ENCODE data around the gene MAPKAPK5.
"Not testable (repeated sequence)": the region's sequence is repeated elsewhere in the genome, so short reads cannot be mapped to it uniquely, and the experiment has no call there.

Gene MAPKAPK5, protein sequence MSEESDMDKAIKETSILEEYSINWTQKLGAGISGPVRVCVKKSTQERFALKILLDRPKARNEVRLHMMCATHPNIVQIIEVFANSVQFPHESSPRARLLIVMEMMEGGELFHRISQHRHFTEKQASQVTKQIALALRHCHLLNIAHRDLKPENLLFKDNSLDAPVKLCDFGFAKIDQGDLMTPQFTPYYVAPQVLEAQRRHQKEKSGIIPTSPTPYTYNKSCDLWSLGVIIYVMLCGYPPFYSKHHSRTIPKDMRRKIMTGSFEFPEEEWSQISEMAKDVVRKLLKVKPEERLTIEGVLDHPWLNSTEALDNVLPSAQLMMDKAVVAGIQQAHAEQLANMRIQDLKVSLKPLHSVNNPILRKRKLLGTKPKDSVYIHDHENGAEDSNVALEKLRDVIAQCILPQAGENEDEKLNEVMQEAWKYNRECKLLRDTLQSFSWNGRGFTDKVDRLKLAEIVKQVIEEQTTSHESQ

DNA sequence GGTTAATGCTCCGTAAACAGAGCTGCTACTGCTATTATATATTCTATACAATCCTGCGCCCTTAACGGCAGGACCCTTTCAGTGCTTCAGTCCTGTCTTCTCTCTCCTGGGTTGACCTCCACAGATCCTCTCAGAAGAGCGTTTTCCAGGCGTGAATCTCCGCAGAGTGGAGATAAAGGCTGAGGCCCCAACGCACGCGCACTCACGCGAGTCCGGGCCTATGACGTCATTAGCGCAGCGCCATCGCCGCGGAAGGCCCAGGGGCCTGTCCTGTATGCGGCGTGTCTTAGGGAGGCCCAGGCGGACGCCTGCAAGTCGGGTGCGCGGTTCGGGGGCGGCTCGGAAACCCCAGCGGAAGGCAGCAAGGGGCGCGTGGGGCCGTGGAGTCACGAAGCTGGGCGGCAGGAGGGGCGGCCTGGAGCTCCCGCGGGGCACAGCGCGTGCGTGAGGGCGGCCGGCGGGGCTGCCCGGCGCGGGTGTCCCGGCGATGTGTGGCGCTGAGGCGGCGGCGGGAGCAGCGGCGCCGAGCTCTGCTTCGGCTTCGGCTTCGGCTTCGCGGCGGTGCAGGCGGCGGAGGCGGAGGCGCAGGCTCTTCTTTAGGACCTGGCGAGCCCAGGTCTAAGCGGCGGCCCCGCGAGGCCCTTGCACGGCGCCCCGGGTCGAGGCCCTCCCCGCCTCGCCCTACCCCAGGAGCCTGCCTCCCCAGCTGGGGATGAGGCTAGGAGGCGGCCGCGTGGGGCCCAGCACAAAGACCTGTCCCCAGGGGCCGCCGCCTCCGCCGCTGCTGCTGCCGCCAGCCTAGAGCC, at the start of gene MAPKAPK5:
MAPKAPK5 (plus strand) TSS at position 479 of the 806 bp plus-strand sequence. CDS start 506 bp downstream, outside the sequence.
- no peak for TF ChIP-seq GATA1 (IDR thresholded peaks at IDR 0.05; ENCODE audit: low read depth, low read length)
- peak; percentile 81 for TF ChIP-seq POLR2A (IDR thresholded peaks at IDR 0.05; ENCODE audit: low read length)

DNA sequence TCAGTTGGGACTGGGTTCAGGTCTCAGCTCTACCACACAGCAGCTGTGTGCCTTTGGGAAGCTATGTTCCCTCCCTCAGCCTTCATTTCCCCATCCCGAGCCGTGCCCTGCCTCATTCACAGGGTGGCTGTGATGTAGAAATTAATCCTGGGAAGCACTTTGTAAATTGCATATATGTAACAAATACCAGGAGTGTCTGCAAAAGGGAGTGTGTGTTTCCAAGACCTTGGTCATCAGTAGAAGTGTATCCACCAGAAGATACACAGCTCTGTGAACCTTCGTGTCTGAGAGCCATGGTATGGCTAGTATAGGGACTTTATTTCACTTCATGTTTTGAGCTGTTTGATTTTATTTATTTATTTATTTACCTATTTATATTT, 49.2 kb upstream of the MAPKAPK5 start:
- no peak for DNase-seq
- TF ChIP-seq GATA1 (IDR thresholded peaks at IDR 0.05; ENCODE audit: low read depth, low read length) (no peak), POLR2A (IDR thresholded peaks at IDR 0.05; ENCODE audit: low read length) (no peak)

More for the DNA sequence above, at the start of gene MAPKAPK5:
- peak; percentile 98 to 99 for DNase-seq

DNA sequence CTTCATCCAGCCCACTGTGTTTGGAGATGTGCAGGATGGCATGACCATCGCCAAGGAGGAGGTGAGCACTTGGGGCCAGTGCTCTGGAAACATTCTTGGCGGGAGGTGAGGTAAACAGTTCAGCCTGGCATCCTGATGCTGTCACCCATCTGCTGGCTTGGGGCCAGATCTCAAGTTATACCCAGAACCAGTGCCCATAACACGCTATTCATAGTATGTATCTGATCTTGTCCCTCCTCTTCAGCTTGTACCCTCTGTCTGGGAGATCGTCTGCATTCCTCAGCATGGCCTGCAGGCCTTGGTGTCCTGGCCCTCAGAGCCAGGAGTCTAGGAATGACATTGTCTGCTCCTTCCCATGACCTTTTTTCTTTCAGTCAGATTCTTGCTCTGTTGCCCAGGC, 43.8 kb upstream of the MAPKAPK5 start:
- no peak for DNase-seq
- TF ChIP-seq GATA1 (IDR thresholded peaks at IDR 0.05; ENCODE audit: low read depth, low read length) (no peak), POLR2A (IDR thresholded peaks at IDR 0.05; ENCODE audit: low read length) (no peak)

DNA sequence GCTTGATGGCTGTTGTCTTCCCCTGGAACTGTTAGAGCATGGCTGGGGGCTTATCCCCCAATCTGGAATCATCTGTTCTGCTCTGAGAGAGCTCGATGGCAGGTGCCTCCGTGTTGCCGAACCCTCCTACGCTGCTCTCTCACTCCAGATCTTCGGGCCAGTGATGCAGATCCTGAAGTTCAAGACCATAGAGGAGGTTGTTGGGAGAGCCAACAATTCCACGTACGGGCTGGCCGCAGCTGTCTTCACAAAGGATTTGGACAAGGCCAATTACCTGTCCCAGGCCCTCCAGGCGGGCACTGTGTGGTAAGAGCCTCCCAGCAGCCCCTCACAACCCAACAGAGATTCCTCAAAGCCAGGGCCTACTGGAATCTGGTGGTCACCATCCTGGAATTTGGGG, 42.3 kb upstream of the MAPKAPK5 start:
- no peak for DNase-seq
- TF ChIP-seq GATA1 (IDR thresholded peaks at IDR 0.05; ENCODE audit: low read depth, low read length) (no peak), POLR2A (IDR thresholded peaks at IDR 0.05; ENCODE audit: low read length) (no peak)

DNA sequence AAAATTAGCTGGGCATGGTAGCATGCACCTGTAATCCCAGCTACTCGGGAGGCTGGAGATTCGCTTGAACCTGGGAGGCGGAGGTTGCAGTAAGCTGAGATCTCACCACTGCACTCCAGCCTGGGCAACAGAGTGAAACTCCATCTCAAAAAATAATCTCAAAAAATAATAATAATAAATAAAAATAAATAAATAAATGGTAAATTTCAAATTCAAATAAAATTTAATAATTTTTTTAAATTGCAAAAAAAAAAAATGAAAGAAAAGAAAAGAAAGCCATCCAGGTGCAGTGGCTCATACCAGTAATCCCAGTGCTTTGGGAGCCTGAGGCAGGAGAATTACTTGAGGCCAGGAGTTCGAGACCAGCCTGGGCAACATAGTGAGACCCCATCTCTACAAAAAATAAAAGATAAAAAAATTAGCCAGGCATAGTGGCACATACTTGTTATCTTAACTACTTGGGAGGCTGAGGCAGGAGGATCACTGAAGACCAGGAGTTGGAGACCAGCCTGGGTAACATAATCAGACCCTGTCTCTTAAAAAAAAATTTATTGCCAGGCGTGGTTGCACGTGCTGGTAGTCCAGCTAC, 38.9 kb upstream of the MAPKAPK5 start:
- DNase-seq: no peak
- TF ChIP-seq GATA1 (IDR thresholded peaks at IDR 0.05; ENCODE audit: low read depth, low read length) (no peak), POLR2A (IDR thresholded peaks at IDR 0.05; ENCODE audit: low read length) (no peak)

DNA sequence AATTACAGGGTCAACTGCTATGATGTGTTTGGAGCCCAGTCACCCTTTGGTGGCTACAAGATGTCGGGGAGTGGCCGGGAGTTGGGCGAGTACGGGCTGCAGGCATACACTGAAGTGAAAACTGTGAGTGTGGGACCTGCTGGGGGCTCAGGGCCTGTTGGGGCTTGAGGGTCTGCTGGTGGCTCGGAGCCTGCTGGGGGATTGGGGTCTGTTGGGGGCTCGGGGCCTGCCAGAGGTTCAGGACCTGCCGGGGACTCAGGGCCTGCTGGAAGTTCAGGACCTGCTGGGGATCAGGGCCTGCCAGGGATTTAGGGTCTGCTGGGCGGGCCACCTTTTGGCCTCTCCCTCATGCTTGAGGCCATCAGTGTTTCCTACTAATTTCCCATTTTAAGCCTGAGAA, 38.2 kb upstream of the MAPKAPK5 start:
- DNase-seq: no peak
- no peak for TF ChIP-seq GATA1 (IDR thresholded peaks at IDR 0.05; ENCODE audit: low read depth, low read length)
- no peak for TF ChIP-seq POLR2A (IDR thresholded peaks at IDR 0.05; ENCODE audit: low read length)

DNA sequence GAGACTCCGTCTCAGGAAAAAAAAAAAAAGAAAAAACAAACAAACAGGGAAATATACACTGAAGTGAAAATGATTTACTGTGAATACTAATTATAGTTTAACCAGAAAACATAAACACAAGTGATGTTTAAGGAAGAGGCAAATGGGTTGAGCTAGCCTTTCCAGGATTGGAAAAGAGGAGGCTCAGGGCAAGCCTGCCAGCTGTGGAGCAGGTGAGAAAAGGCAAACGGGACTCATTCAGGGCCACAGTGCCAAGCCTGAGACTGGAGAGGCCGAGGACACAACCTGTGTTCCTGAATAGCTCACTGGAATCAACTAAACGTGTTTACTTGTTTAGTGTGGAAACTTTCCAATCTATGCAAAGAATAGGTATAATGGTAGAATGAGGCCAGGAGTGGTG, 35.7 kb upstream of the MAPKAPK5 start:
- no peak for DNase-seq
- TF ChIP-seq GATA1 (IDR thresholded peaks at IDR 0.05; ENCODE audit: low read depth, low read length) (no peak), POLR2A (IDR thresholded peaks at IDR 0.05; ENCODE audit: low read length) (no peak)

DNA sequence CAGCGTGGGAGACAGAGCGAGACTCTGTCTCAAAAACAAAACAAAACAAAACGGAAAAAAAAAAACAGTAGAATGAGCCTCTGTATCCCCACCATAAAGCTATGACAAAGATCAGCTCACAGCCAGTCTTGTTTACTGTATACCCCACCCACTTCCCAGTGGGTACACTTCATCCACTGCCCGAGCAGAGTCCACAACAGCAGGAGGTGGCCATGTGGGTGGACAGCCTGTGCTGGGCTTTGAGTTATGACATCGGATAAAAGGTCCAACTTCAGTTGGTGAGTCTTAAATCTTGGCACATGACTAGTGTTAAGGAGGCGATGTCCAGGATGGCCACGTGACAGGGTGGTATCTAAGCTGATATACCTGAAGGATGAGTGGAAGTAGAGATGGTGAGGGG, 34.8 kb upstream of the MAPKAPK5 start:
- DNase-seq: no peak
- no peak for TF ChIP-seq POLR2A (IDR thresholded peaks at IDR 0.05; ENCODE audit: low read length)
- TF ChIP-seq GATA1 (IDR thresholded peaks at IDR 0.05; ENCODE audit: low read depth, low read length): no peak

DNA sequence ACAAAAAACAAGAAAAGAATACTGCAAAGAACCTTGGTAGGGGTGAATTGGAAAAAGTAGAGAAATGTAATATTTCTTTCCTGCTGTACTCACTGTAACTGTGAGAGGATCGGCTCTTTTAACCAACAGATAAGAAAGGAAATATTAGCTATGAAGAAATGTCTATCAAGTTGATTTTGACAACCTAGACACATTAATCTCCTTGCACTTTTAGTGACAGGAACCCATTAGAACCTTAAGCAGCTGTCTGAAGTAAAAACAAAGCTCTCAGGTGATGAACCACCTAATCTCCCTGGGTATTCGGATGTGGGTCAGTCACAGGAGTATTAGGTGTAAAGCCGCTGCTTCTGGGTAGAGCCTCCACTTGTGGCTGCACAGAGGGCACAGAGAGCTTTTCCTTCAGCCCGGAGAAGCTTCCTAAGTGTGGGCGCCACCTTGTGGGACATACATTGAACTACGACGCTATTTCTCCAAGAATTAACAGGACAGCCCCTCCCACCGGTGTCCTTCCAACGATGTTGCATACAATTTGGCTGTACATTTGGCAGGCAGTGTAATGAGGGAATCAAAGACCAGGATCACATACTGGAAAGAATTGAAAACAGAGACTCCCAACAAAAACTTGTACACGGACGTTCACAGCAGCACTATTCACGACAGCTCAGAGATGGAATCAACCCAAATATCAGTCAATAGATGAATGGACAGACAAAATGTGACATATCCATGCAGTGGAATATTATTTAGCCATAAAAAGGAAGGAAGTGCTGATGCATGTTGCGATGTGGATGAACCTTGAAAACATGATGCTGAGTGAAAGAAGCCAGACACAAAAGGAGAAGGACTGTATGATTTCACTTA, 28.9 kb upstream of the MAPKAPK5 start:
- TF ChIP-seq POLR2A (IDR thresholded peaks at IDR 0.05; ENCODE audit: low read length) (no peak), GATA1 (IDR thresholded peaks at IDR 0.05; ENCODE audit: low read depth, low read length) (no peak)
- peak; percentile 84 to 90 for DNase-seq

DNA sequence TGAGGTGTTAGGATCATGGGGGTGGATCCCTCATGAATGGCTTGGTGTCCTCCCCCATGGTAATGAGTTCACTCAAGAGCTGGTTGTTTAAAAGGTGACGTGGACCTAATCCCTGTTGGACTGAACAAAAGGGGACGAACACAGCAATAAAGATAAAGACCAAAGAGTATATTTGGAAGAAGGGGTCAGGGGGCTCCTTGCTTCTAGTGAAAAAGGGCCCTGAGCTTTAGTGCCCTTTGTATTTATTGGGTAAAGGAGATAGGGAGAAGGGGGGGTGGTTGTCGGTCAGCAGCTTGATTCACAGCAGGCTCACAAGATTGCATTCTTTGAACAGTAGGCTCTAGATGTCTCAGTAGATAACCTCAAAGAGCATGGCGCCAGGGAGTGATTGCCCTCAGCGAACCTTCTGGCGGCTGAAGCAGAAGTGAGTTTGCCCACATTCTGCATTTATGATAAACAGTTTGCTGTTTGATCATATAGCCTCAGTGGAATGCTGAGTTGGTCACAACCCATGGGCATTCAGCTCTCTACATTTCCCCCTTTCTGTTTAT, 25.9 kb upstream of the MAPKAPK5 start:
- DNase-seq: peak in 1 of 2 experiments; percentile 11
- TF ChIP-seq POLR2A (IDR thresholded peaks at IDR 0.05; ENCODE audit: low read length) (no peak), GATA1 (IDR thresholded peaks at IDR 0.05; ENCODE audit: low read depth, low read length) (no peak)

DNA sequence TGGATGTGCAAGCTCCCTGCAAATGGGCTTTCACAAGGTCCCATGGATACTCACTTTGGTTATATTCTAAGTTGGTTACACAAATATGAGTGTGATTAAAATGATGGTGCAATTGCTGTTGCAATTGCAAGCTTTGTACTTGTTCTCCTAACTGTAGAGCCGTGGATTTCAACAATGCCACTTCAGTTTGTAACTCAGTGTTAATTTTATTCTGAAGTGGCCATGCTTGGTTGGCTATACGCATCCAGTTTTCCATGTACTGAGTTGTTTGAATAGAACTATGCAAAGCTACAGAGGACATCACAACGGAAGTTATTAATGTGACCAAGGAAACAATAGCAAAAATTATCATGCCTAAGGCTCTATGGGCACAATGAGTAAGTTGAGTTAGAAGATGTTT, 25.1 kb upstream of the MAPKAPK5 start:
- not testable (repeated sequence) for DNase-seq

DNA sequence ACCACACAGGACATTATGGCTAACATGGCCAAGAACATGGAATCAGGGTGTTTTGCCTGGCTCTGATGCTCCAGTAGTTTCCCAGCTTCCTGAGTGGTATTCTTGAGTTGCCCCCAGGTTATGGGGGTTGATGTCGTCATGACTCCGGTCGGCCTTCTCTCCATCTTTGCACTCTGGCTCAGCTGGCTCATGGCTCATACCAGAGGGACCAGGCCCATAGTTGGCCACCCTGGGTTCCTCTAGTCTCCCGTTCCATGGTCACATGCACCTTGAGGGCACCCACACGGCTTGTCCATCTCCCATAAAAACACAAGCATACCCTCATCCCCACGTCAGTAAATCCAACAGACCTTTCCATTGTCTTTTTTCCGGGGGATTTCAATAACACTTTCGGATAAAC, 23.7 kb upstream of the MAPKAPK5 start:
- DNase-seq: no peak
- TF ChIP-seq GATA1 (IDR thresholded peaks at IDR 0.05; ENCODE audit: low read depth, low read length) (no peak), POLR2A (IDR thresholded peaks at IDR 0.05; ENCODE audit: low read length) (no peak)
